ENCODE data around the gene ZNF121.

- TF ChIP-seq CTCF (IDR thresholded peaks at IDR 0.05) (no peak), EZH2 (IDR thresholded peaks at IDR 0.05) (no peak), EZH2phosphoT487 (IDR thresholded peaks at IDR 0.05) (no peak)
Measured at GRCh38 chr19:9538183-9539058, 45.9 kb downstream of the ZNF121 start, which contains the start of gene ZNF426.
